Stimulated activated CD4-positive, alpha-beta T cell treated with anti-CD3 and anti-CD28 coated beads, Interleukin-2, amount 100 ng/mL, for 48 hours (primary cell): Measurements from ENCODE around the gene TMEFF1.
"Not testable (repeated sequence)": the region's sequence is repeated elsewhere in the genome, so short reads cannot be mapped to it uniquely, and the experiment has no call there.

Source experiments
- DNase-seq, 2 donors: peaks; one replicate each; pipeline ENCODE4 v3.0.0-alpha.2; 2020

The TMEFF1 gene

GRCh38 chr9:100472788-100473275 lies at the start of gene TMEFF1:
TSS of gene TMEFF1 (plus strand) at chr9:100473149. CDS start at chr9:100473545, 396 bp downstream.
- peak; percentile 15 to 44 for DNase-seq

- no peak for DNase-seq
Observed at GRCh38 chr9:100425758-100426157, 47.2 kb upstream of the TMEFF1 start.

- DNase-seq: no peak
Observed at GRCh38 chr9:100426189-100426529, 46.8 kb upstream of the TMEFF1 start.

GRCh38 chr9:100426530-100427365 lies 46.2 kb upstream of the TMEFF1 start, which contains the start of gene MSANTD3:
TSS of gene MSANTD3 (plus strand) at chr9:100427143. CDS start at chr9:100441939, 14,796 bp downstream.
- peak; percentile 28 to 42 for DNase-seq

- DNase-seq: peak; percentile 9 to 14
Observed at GRCh38 chr9:100427366-100428263, 45.3 kb upstream of the TMEFF1 start.

- no peak for DNase-seq
Observed at GRCh38 chr9:100428871-100429654, 43.9 kb upstream of the TMEFF1 start.

- no peak for DNase-seq
Observed at GRCh38 chr9:100430286-100430940, 42.5 kb upstream of the TMEFF1 start.

GRCh38 chr9:100431886-100432285 lies 41.1 kb upstream of the TMEFF1 start:
- DNase-seq: no peak

- no peak for DNase-seq
Observed at GRCh38 chr9:100432736-100433135, 40.2 kb upstream of the TMEFF1 start.

GRCh38 chr9:100436571-100436970 lies 36.4 kb upstream of the TMEFF1 start:
- no peak for DNase-seq

GRCh38 chr9:100437860-100438805 lies 34.8 kb upstream of the TMEFF1 start:
- peak; percentile 64 to 71 for DNase-seq

- no peak for DNase-seq
Observed at GRCh38 chr9:100440071-100440470, 32.9 kb upstream of the TMEFF1 start.

- DNase-seq: not testable (repeated sequence)
Observed at GRCh38 chr9:100440487-100440886, 32.5 kb upstream of the TMEFF1 start.

GRCh38 chr9:100441911-100442361 lies 31.0 kb upstream of the TMEFF1 start:
- DNase-seq: no peak

- no peak for DNase-seq
Observed at GRCh38 chr9:100443781-100444768, 28.9 kb upstream of the TMEFF1 start.

GRCh38 chr9:100445161-100445902 lies 27.6 kb upstream of the TMEFF1 start:
- DNase-seq: no peak

GRCh38 chr9:100445903-100446549 lies 26.9 kb upstream of the TMEFF1 start:
- DNase-seq: no peak

- DNase-seq: no peak
Observed at GRCh38 chr9:100447041-100447440, 25.9 kb upstream of the TMEFF1 start.
